ENCODE measurements around the gene FADS6. TPM values are rescaled to one million over a fixed set of nuclear protein-coding genes. Genes with fewer than 3 reads are reported as not detected.
"Not testable (repeated sequence)": the region's sequence is repeated elsewhere in the genome, so short reads cannot be mapped to it uniquely, and the experiment has no call there.

The FADS6 gene
- total and polyA plus RNA-seq, 2 donors = 0.48 to 0.96 TPM

DNA sequence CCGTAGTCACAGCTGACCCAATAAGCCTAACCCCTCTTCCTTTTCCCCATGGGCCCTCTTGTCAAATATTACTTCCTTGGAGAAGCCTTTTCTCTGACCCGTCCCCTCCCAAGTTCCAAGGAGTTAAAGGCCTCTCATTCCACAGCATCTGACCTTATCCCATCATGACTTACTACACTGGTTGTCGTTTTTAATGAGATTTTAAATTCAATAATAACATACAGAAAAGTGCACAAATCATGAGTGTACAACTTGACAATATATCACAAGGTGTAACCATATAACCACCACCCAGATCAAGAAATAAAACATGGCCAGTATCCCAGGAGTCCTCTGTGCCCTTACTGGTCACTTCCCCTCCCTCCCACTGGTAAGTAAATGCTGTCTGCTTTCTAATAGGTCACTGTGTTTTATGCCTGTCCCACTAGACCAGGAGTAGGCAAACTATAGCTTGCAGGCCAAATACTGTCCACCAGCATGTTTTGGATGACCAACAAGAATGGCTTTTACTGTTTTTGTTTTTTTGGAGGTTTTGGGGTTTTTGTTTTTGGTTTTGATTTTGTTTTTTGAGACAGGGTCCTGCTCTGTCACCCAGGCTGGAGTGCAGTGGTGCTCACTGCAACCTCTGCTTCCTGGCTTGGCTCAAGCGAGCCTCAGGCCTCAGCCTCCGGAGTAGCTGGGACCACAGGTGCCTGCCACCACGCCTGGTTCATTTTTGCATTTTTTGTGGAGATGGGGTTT is 19.4 kb downstream of the FADS6 start:
- WGBS = 63% methylated on average over 6 of the region's 6 CpGs
- DNase-seq (ENCODE audit: extremely low spot score) = no peak
- no peaks in the 10 kb centered on the region for H3K4me1 ChIP-seq (ENCODE audit: insufficient read depth)
- no peak overlapping the region for H3K27ac ChIP-seq (ENCODE audit: low read depth)
- peak overlapping the region; percentile 41 for H3K4me3 ChIP-seq (ENCODE audit: low read depth, low read length)
- no peaks in the 10 kb centered on the region for H3K36me3 ChIP-seq (ENCODE audit: insufficient read depth)

DNA sequence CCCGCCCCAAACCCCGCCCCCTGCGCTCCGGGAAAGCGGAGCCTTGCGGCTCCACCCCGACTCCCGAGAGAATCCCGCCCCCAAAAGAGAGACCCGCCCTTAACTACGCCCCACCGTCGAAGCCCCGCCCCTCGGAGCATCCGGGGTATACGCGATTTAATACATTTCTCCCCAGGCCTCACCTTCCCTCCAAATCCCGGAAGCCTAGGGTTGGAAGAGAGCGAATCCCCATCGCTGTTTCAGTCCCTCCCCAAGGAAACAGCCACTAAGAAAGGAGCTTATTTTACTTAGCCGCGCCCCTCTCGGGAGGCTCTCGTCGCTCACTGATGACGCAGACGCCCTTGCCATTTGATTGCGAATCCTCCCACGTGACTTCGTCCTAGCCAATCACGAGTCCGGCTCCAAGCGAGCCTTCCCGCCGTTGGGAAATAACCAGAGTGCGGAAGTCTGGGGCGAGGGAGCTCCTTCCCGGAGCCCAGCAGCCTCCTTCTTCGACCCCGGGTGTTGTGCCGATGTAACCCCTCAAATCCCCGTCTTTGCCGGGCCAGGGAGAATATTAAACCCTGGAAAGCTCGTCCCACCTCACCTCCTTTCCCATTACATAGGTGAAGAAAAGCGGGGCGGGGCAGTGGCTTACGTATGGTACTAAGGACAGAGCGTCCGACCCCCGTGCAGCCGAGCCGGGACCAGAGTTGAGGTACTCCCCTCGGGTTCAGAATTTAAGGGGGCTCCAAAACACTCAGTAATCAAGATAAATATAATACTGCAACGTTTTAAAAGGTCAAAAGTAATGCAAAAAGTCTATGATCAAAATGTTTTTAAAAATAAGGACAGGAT is 20.2 kb downstream of the FADS6 start:
- peak overlapping the region; percentile 41 for H3K4me3 ChIP-seq (ENCODE audit: low read depth, low read length)
- WGBS = under 1% methylated on average over 55 of the region's 55 CpGs
- H3K4me1 ChIP-seq (ENCODE audit: insufficient read depth) = no peaks in the 10 kb centered on the region
- H3K27ac ChIP-seq (ENCODE audit: low read depth) = peak overlapping the region; percentile 92
- peak; percentile 100 for DNase-seq (ENCODE audit: extremely low spot score)
- no peaks in the 10 kb centered on the region for H3K36me3 ChIP-seq (ENCODE audit: insufficient read depth)

DNA sequence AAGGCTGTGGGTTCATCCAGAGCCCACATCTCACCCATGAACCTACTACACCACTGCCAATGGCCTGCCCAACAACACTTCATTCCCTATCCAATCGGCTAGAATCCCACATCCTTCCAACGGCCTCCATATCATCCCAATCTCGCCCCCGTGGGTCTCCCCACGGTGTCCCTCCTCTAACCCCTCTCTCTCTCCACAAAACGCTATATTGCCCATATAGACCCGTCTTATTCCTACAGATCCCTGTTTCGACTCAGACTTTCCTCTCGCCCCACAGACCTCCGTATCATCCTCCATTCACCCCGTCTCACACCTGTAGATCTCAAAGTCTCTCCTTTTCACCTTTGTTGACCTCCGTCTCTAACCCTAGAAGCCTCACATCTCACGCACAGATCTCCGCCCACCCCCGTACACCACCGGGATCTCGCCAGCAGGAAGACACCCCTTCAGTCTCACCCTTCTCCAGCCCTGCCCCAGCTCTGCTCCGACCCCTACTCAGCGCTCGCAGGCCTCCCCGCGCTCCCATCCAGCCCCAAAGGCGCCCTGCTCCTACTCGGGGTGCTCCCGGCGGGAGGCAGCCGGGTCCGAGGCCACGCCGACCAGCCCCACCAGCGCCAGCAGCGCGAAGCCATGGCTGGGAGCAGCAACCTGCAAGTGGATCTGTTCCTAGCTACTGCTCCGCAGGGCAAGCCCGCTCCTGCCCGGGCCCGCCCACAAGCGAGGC is 21.0 kb downstream of the FADS6 start, which contains the start of gene FDXR:
FDXR (minus strand) TSS at position 682 of the 724 bp plus-strand sequence; CDS start at position 632, 50 bp downstream.
- Histone ChIP-seq H3K4me1 (ENCODE audit: insufficient read depth) (no peaks in the 10 kb centered on the region), H3K4me3 (ENCODE audit: low read depth, low read length) (peak within 1 kb of the TSS; percentile 52), H3K36me3 (ENCODE audit: insufficient read depth) (no peaks in the 10 kb centered on the region), H3K27ac (ENCODE audit: low read depth) (peak within 1 kb of the TSS; percentile 92)
- 5% methylated on average over 38 of the region's 38 CpGs for WGBS
- no peak for DNase-seq (ENCODE audit: extremely low spot score)

DNA sequence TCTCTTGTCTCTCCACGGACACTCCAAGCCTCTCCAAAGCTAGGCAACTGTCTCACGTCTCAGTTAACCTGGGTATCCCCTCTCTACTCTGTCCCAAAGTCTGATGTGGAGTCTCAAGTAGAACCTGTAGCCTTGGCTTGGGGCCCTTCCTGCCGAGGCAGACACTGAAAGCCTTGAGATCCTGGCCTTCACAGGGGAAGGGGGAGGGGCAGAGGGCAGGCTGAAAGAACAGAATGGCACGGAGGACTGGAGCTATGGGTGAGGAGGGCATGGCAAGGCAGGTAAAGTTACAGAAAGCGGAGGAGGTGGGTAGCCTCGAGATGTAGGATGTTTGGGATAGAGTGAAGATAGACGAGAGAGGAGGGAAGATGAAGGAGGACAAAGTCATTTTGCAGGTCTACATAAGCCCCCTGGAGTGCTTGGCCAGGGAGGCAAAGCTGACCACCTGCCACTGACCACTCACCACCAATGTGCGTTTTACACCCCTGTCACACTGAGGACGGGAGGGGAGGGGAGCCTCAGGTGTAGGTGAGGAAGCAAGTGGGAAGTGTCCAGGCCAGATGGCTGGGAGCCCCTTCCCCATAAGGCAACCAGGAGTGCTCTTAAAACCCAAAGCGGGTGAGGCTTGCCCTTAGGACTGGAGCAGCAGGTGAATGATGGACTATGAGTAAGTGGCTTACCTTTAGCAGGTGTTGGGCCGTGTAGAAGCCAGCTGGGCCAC is 21.9 kb downstream of the FADS6 start:
- no peaks in the 10 kb centered on the region for H3K36me3 ChIP-seq (ENCODE audit: insufficient read depth)
- 80% methylated on average over 11 of the region's 11 CpGs for WGBS
- no peak for DNase-seq (ENCODE audit: extremely low spot score)
- H3K4me1 ChIP-seq (ENCODE audit: insufficient read depth) = no peaks in the 10 kb centered on the region
- no peak overlapping the region for H3K4me3 ChIP-seq (ENCODE audit: low read depth, low read length)
- no peak overlapping the region for H3K27ac ChIP-seq (ENCODE audit: low read depth)

DNA sequence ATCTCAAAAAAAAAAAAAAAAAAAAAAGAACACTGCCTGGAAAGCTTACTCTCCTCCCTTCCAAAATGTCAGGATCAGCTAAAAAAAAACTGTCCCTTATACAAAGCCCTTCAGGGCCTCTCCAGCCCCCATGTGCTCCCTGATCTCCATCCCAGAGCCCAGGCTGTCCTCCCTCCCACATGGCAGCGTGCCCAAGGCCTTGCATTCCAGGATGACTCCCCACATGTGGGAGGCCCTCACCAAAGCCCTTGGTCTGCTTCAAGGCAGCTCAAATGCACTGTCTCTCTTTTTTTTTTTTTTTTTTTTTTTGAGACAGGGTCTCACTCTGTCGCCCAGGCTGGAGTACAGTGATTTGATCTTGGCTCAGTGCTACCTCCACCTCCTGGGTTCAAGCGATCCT is 22.9 kb downstream of the FADS6 start:
- WGBS = 80% methylated on average over 3 of the region's 3 CpGs
- no peak overlapping the region for H3K4me3 ChIP-seq (ENCODE audit: low read depth, low read length)
- no peak overlapping the region for H3K27ac ChIP-seq (ENCODE audit: low read depth)
- no peaks in the 10 kb centered on the region for H3K36me3 ChIP-seq (ENCODE audit: insufficient read depth)
- no peaks in the 10 kb centered on the region for H3K4me1 ChIP-seq (ENCODE audit: insufficient read depth)
- DNase-seq (ENCODE audit: extremely low spot score) = no peak

DNA sequence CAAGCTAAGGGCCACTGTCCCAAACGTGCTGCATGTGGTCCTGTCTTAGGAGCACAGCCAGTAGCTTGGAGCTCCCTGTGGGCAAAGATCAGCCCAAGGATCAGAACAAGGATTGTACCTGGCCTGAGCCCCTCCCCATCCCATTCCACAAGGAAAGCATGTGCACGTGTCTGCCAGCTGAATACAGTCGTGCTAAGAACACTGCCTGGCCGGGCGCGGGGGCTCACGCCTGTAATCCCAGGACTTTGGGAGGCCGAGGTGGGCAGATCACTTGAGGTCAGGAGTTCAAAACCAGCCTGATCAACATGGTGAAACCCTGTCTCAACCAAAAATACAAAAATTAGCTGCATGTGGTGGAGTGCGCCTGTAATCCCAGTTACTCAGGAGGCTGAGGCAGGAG is 23.4 kb downstream of the FADS6 start:
- H3K4me1 ChIP-seq (ENCODE audit: insufficient read depth); H3K36me3 ChIP-seq (ENCODE audit: insufficient read depth); H3K27ac ChIP-seq (ENCODE audit: low read depth); H3K4me3 ChIP-seq (ENCODE audit: low read depth, low read length); DNase-seq (ENCODE audit: extremely low spot score): not testable (repeated sequence)
- WGBS = 91% methylated on average over 9 of the region's 9 CpGs

DNA sequence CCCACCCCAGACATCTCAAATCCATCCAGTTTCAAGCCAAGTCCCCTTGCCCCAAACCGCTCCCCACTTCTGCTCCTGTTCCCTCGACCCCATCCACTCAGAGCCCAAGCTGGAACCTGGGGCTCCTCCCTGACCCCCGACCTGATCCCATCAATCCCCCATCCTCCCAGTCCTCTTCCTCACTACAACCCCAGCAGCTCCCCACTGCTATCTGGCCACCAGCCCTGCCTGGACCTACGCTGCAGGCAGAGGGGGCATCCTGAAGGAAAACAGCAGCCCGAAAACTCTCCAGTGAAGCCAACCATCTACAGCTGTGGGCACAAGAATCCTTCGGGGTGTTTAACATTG is 24.6 kb downstream of the FADS6 start:
- Histone ChIP-seq H3K27ac (ENCODE audit: low read depth) (no peak overlapping the region), H3K36me3 (ENCODE audit: insufficient read depth) (no peaks in the 10 kb centered on the region), H3K4me3 (ENCODE audit: low read depth, low read length) (no peak overlapping the region), H3K4me1 (ENCODE audit: insufficient read depth) (no peaks in the 10 kb centered on the region)
- no peak for DNase-seq (ENCODE audit: extremely low spot score)
- WGBS = 89% methylated on average over 6 of the region's 6 CpGs

DNA sequence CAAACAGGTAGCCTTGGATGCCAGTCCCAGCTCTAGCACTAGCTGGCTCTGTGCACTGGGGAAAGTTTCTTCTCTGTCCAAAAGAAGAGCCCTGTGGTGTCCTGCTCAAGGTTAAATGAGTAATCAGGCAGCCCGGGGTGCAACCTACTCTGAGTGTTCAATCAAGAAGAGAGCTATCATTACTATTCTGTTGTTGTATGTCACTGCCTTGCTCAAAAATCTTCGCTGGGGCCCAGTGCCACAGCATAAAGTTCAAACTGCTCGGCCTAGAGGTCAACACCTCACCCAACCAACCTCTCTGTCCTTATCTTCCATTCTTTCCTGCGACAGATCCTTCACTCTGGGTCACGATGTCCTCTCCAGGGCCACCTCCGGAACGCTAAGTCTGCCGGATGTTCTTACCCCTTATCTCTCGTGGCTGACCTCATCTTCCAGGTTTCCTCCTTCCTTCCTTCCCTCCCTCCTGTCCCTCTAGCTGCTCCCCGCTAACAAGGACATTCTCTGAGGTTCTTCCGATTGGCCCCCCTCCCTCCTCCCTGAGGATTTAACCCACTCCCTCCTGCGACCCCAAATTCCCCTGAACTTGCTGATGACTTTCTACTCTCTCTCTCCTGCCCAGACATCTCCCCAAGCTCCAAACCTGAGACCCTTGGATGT is 25.1 kb downstream of the FADS6 start:
- 73% methylated on average over 12 of the region's 12 CpGs for WGBS
- Histone ChIP-seq H3K4me3 (ENCODE audit: low read depth, low read length) (no peak overlapping the region), H3K27ac (ENCODE audit: low read depth) (no peak overlapping the region), H3K36me3 (ENCODE audit: insufficient read depth) (no peaks in the 10 kb centered on the region), H3K4me1 (ENCODE audit: insufficient read depth) (no peaks in the 10 kb centered on the region)
- no peak for DNase-seq (ENCODE audit: extremely low spot score)

DNA sequence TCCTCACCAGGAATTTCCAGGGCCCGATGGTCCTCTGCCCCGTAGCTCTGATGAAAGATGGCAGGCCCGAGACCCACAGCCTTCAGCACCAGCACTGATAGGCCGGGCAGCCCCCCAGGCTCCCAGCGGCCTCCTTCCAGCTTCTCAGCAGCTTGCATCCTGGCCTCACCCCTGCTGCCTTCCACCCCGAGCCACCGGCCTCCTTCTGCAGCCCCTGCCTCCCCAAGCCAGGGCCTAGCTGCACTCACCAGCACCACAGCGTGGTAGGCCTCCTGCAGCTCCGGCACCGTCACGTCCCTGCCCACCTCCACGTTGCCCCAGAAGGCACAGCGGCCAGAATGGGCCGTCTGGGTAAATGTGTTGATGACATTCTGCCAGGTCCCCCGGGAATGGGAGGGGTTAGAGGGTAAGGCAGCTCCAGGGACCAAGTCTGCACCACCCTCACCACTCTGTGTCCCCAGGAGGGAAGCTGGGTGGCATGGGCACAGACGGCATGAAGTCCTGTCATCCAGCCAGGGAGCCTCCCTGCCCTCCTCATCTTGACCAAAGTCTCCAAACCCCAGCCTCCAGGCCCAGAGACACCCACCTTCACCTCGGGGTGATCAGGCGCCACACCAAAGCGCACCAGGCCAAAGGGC is 27.1 kb downstream of the FADS6 start:
- WGBS = 76% methylated on average over 19 of the region's 19 CpGs

DNA sequence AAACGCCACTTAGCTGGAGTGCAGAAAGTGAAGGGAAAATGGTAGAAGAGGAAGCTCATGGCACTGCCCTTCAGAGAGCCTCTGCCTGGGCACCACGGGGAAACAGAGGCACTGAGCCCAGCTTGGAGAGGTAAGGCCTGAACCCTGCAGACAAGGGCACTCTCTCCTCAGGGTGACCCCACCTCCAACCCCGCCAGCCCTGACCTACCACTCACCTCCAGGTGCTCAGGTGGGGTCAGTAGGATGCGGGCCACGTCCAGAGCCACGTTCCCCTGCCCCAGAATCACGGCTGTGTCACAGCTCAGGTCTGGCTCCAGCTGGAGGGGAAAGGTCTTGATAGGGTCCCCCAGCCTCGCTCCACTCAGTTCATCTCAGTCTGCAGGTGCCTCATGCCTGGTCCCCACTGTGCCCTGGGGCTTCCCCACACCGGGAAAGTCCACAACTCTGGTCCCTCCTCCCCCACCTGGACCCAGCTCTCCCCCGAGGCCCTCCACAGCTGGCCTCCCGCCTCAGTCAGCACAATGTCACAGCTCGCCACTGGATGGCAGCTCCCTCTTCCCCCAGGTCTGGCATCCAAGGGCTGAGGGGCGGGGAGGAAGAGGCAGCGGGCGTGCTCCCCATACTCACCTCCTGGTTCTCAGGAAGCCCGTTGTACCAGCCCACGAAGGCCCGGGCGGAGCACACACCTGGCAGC is 27.8 kb downstream of the FADS6 start:
- H3K36me3 ChIP-seq (ENCODE audit: insufficient read depth) = no peaks in the 10 kb centered on the region
- WGBS = 84% methylated on average over 19 of the region's 19 CpGs
- no peak overlapping the region for H3K4me3 ChIP-seq (ENCODE audit: low read depth, low read length)
- no peak overlapping the region for H3K27ac ChIP-seq (ENCODE audit: low read depth)
- DNase-seq (ENCODE audit: extremely low spot score) = no peak
- no peaks in the 10 kb centered on the region for H3K4me1 ChIP-seq (ENCODE audit: insufficient read depth)

More for the DNA sequence above, 27.1 kb downstream of the FADS6 start:
- Histone ChIP-seq H3K36me3 (ENCODE audit: insufficient read depth) (no peaks in the 10 kb centered on the region), H3K4me1 (ENCODE audit: insufficient read depth) (no peaks in the 10 kb centered on the region), H3K4me3 (ENCODE audit: low read depth, low read length) (no peak overlapping the region), H3K27ac (ENCODE audit: low read depth) (no peak overlapping the region)
- no peak for DNase-seq (ENCODE audit: extremely low spot score)

DNA sequence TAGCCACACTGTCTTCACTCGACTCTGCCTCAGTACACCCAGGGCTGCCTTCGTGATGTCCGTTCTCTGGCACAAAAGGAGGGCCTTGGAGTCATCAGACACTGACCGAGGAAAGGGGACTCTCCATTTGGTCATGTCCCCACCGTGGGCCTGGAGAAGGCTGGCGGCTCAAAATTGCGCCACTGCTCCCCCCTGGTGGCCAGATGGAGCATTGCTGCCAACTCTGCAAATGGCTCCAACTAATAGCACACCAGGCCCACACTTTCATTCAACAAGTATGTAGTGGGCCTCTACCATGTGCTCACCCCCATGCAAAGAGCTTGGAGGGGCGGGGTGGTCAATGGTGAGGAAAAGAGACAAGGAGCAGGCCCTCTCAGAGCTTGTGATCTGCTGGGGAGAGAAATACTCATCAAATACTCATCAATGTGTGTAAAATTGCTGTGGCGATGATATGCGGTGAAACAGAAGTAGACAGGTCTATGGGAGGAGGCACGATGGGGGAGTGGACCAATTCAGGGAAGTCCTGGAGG is 28.5 kb downstream of the FADS6 start:
- WGBS = 25% methylated on average over 11 of the region's 11 CpGs
- Histone ChIP-seq H3K4me1 (ENCODE audit: insufficient read depth) (no peaks in the 10 kb centered on the region), H3K27ac (ENCODE audit: low read depth) (no peak overlapping the region), H3K4me3 (ENCODE audit: low read depth, low read length) (no peak overlapping the region), H3K36me3 (ENCODE audit: insufficient read depth) (no peaks in the 10 kb centered on the region)
- no peak for DNase-seq (ENCODE audit: extremely low spot score)

All from urinary bladder (tissue), 4 donors.